Measurements from ENCODE around the gene PKD1L1. TPM values are rescaled to one million over a fixed set of nuclear protein-coding genes. Genes with fewer than 3 reads are reported as not detected.

The PKD1L1 gene
- polyA plus RNA-seq, 1 of the 3 experiments (the other 2 are of a cell fraction) = 0.10 TPM

DNA sequence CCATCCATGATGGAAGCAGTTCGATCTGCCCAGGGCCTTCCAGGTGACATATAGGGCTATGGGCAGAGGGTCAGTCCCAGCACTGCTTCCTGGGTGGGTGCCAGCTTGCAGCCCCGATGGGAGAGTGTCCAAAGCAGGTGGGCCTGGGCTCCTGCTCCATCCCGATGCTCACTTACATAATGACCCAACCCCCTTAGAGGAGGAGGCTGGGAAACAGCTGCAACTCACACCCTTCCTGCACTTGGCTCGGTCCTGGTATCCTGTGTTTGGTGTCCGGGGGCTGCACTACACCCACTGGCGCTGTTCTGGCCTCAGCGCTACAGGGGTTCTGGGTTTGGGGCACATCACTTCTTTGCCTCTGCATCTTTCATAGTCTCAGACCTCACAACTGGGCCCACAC, 58.5 kb downstream of the PKD1L1 start:
- Histone ChIP-seq H3K27me3 (ENCODE audit: insufficient read depth) (peaks cover 24% of the 10 kb centered on the region; the same call in 1 of the 2 replicates), H3K4me2 (no peak overlapping the region), H3K4me1 (ENCODE audit: control insufficient read depth in 1 of 2, insufficient read depth in 2 of 2, low read depth in 1 of 2, low read length in 1 of 2) (no peaks in the 10 kb centered on the region; a peak in 1 of 4 replicates), H3K27ac (ENCODE audit: low read depth in 2 of 2, low read length in 1 of 2) (no peak overlapping the region), H4K20me1 (ENCODE audit: insufficient read depth) (no peaks in the 10 kb centered on the region), H3K36me3 (replicated peaks in 1 of 2; ENCODE audit: control insufficient read depth in 1 of 2, insufficient read depth in 2 of 2, low read length in 1 of 2) (no peaks in the 10 kb centered on the region), H3K9me2 (no peaks in the 10 kb centered on the region), H3K4me3 (ENCODE audit: low read depth in 2 of 2, low read length in 1 of 2) (no peak overlapping the region), H3K9me3 (no peaks in the 10 kb centered on the region), H2AFZ (ENCODE audit: low read depth) (no peak overlapping the region), H3K79me2 (ENCODE audit: insufficient read depth) (no peaks in the 10 kb centered on the region), H3K9ac (no peak overlapping the region), H3F3A (replicated peaks; ENCODE audit: insufficient read depth) (no peaks in the 10 kb centered on the region)
- ChIA-PET CTCF (no interaction called here), POLR2A (no interaction called here)
- DNase-seq = no peak
- 71% methylated on average over 7 of the region's 7 CpGs for WGBS (ENCODE audit: low lambda C conversion rate)
- TF ChIP-seq RCOR1 (IDR thresholded peaks at IDR 0.05; ENCODE audit: low read length) (no peak), EZH2phosphoT487 (IDR thresholded peaks at IDR 0.05; ENCODE audit: borderline replicate concordance, low read depth) (no peak)

DNA sequence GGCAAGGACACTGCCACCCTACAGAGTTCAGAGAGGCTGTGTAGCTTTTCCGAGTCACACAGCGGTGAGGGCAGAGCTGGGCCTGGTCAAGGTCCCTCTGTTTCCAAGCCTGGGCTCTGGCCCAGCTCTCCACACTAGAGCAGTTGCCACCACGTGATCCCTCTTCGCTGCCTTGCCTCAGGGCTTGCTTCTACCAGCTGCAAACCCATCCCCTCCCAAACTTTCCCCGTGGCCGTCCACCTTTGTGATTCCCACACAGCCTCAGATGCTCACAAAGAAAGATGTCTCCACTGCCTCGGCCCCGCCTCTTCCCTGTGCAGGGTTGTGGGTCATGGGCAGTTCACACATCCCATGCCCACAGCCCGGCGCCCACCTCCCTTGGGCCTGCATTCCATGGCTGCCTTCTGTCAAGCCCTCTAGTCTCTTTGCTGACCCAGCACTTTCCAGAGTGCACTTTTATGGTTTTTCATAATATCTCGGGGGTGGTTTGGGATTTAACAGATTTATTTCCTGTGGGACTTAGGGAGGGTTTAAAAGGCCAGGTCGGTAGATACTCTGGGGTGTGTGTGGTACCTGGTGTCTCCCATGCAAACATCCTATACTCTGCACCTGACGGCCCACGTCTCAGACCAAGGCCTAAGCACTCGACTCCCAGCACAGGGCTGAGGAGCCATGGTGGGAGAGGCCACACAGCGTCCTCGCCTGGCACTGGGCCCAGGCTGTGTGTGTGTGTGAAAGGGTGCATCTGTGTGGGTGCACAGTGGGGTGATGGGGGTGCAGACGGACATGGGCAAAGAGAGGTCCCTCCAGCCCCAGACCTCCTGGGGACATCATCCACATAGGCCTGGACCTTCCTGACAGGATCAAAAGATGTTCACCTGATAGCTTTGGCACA, 59.6 kb downstream of the PKD1L1 start:
- no peak overlapping the region for H3K4me2 ChIP-seq
- no peaks in the 10 kb centered on the region for H3K36me3 ChIP-seq (replicated peaks in 1 of 2; ENCODE audit: control insufficient read depth in 1 of 2, insufficient read depth in 2 of 2, low read length in 1 of 2)
- 73% methylated on average over 17 of the region's 18 CpGs for WGBS (ENCODE audit: low lambda C conversion rate)
- no peak overlapping the region for H3K27ac ChIP-seq (ENCODE audit: low read depth in 2 of 2, low read length in 1 of 2)
- H2AFZ ChIP-seq (ENCODE audit: low read depth) = no peak overlapping the region
- H3K9ac ChIP-seq = no peak overlapping the region
- ChIA-PET POLR2A (no interaction called here), CTCF (interaction anchor here (2.0 kb wide), 1 partner anchor 20 kb away, joined by 4 read pairs; no protein-coding TSS in a partner anchor)
- H3K4me3 ChIP-seq (ENCODE audit: low read depth in 2 of 2, low read length in 1 of 2) = no peak overlapping the region
- no peaks in the 10 kb centered on the region for H3K9me2 ChIP-seq
- DNase-seq = no peak
- TF ChIP-seq RFX5 (IDR thresholded peaks at IDR 0.05; ENCODE audit: low read length) = no peak
- TF ChIP-seq, protein P1, sequence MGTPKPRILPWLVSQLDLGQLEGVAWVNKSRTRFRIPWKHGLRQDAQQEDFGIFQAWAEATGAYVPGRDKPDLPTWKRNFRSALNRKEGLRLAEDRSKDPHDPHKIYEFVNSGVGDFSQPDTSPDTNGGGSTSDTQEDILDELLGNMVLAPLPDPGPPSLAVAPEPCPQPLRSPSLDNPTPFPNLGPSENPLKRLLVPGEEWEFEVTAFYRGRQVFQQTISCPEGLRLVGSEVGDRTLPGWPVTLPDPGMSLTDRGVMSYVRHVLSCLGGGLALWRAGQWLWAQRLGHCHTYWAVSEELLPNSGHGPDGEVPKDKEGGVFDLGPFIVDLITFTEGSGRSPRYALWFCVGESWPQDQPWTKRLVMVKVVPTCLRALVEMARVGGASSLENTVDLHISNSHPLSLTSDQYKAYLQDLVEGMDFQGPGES (IDR thresholded peaks at IDR 0.05; ENCODE audit: low read depth, low read length) = no peak
- no peak for TF ChIP-seq CHD2 (IDR thresholded peaks at IDR 0.05; ENCODE audit: low read length, partially characterized antibody)
- no peak for TF ChIP-seq NRF1 (IDR thresholded peaks at IDR 0.05; ENCODE audit: low read depth, low read length)
- TF ChIP-seq GATA2 (CRISPR knock-in tag; IDR thresholded peaks at IDR 0.05) = no peak
- TF ChIP-seq GABPA (IDR thresholded peaks at IDR 0.05; ENCODE audit: low read depth) = no peak
- no peak for TF ChIP-seq FOXM1 (IDR thresholded peaks at IDR 0.05; ENCODE audit: low read depth)
- TF ChIP-seq, protein P2, sequence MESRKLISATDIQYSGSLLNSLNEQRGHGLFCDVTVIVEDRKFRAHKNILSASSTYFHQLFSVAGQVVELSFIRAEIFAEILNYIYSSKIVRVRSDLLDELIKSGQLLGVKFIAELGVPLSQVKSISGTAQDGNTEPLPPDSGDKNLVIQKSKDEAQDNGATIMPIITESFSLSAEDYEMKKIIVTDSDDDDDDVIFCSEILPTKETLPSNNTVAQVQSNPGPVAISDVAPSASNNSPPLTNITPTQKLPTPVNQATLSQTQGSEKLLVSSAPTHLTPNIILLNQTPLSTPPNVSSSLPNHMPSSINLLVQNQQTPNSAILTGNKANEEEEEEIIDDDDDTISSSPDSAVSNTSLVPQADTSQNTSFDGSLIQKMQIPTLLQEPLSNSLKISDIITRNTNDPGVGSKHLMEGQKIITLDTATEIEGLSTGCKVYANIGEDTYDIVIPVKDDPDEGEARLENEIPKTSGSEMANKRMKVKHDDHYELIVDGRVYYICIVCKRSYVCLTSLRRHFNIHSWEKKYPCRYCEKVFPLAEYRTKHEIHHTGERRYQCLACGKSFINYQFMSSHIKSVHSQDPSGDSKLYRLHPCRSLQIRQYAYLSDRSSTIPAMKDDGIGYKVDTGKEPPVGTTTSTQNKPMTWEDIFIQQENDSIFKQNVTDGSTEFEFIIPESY (IDR thresholded peaks at IDR 0.05; ENCODE audit: borderline replicate concordance, low read depth) = no peak
- no peak for TF ChIP-seq SIN3A (IDR thresholded peaks at IDR 0.05; ENCODE audit: borderline replicate concordance, low read depth, low read length)
- no peak for TF ChIP-seq TAF1 (IDR thresholded peaks at IDR 0.05; ENCODE audit: borderline replicate concordance, low read depth, low read length)
- TF ChIP-seq TCF12 (IDR thresholded peaks at IDR 0.05) = no peak
- TF ChIP-seq SMC3 (IDR thresholded peaks at IDR 0.05; ENCODE audit: low read depth, low read length) = no peak
- no peaks in the 10 kb centered on the region for H3F3A ChIP-seq (replicated peaks; ENCODE audit: insufficient read depth)
- H3K79me2 ChIP-seq (ENCODE audit: insufficient read depth) = no peaks in the 10 kb centered on the region
- no peaks in the 10 kb centered on the region; a peak in 1 of 4 replicates for H3K4me1 ChIP-seq (ENCODE audit: control insufficient read depth in 1 of 2, insufficient read depth in 2 of 2, low read depth in 1 of 2, low read length in 1 of 2)
- H3K9me3 ChIP-seq = no peaks in the 10 kb centered on the region
- peaks cover 35% of the 10 kb centered on the region; the same call in 1 of the 2 replicates for H3K27me3 ChIP-seq (ENCODE audit: insufficient read depth)
- no peaks in the 10 kb centered on the region for H4K20me1 ChIP-seq (ENCODE audit: insufficient read depth)

Data from SK-N-SH (cell line).